ENCODE measurements around the gene PID1.
"Not testable (repeated sequence)": the region's sequence is repeated elsewhere in the genome, so short reads cannot be mapped to it uniquely, and the experiment has no call there.

The PID1 gene

GRCh38 chr2:229104025-229104424 is 167.1 kb downstream of the PID1 start:
- DNase-seq = no peak

- no peak for DNase-seq
Measured at GRCh38 chr2:229101314-229101713, 169.8 kb downstream of the PID1 start.

GRCh38 chr2:229099231-229099630 is 171.9 kb downstream of the PID1 start:
- no peak for DNase-seq

- DNase-seq = no peak
Measured at GRCh38 chr2:229098801-229099200, 172.3 kb downstream of the PID1 start.

- DNase-seq = peak; percentile 13
Measured at GRCh38 chr2:229096409-229097066, 174.5 kb downstream of the PID1 start.

GRCh38 chr2:229095472-229095871 is 175.6 kb downstream of the PID1 start:
- DNase-seq = no peak

GRCh38 chr2:229090225-229090624 is 180.9 kb downstream of the PID1 start:
- DNase-seq = peak; percentile 51

GRCh38 chr2:229089776-229090175 is 181.3 kb downstream of the PID1 start:
- DNase-seq = no peak

- DNase-seq = no peak
Measured at GRCh38 chr2:229088966-229089700, 182.0 kb downstream of the PID1 start.

GRCh38 chr2:229088517-229088913 is 182.6 kb downstream of the PID1 start:
- DNase-seq = no peak

GRCh38 chr2:229087843-229088516 is 183.1 kb downstream of the PID1 start:
- DNase-seq = no peak

- DNase-seq = no peak
Measured at GRCh38 chr2:229087267-229087666, 183.8 kb downstream of the PID1 start.

GRCh38 chr2:229085439-229085838 is 185.6 kb downstream of the PID1 start:
- no peak for DNase-seq

GRCh38 chr2:229084447-229084846 is 186.6 kb downstream of the PID1 start:
- no peak for DNase-seq

GRCh38 chr2:229083606-229084340 is 187.3 kb downstream of the PID1 start:
- no peak for DNase-seq

GRCh38 chr2:229081411-229081810 is 189.7 kb downstream of the PID1 start:
- DNase-seq = no peak

GRCh38 chr2:229080172-229080571 is 190.9 kb downstream of the PID1 start:
- no peak for DNase-seq

GRCh38 chr2:229076886-229077285 is 194.2 kb downstream of the PID1 start:
- DNase-seq = not testable (repeated sequence)

GRCh38 chr2:229073935-229074334 is 197.2 kb downstream of the PID1 start:
- no peak for DNase-seq

- peak; percentile 24 for DNase-seq
Measured at GRCh38 chr2:229071292-229071976, 199.7 kb downstream of the PID1 start.

- no peak for DNase-seq
Measured at GRCh38 chr2:229066121-229066715, 204.9 kb downstream of the PID1 start.

- no peak for DNase-seq
Measured at GRCh38 chr2:229064749-229065148, 206.3 kb downstream of the PID1 start.

All from HCEC 1CT (cell line).